ENCODE data around the gene FGA.

The FGA gene

GRCh38 chr4:154590329-154591006, at the start of gene FGA:
Gene FGA (minus strand): TSS chr4:154590742. CDS start chr4:154590687, 55 bp downstream.
- Mint-ChIP-seq H3K27me3 (peaks cover 27% of the 10 kb centered on the region), H3K4me1 (no peaks in the 10 kb centered on the region), H3K4me3 (no peak within 1 kb of the TSS), H3K27ac (no peak within 1 kb of the TSS), H3K9me3 (no peaks in the 10 kb centered on the region)
- ATAC-seq: no peak
- no peak for DNase-seq

- DNase-seq (no peak), ATAC-seq (no peak)
- no peaks in the 10 kb centered on the region for H3K4me1 Mint-ChIP-seq
- H3K27ac Mint-ChIP-seq: no peak overlapping the region
- no peaks in the 10 kb centered on the region for H3K9me3 Mint-ChIP-seq
- H3K4me3 Mint-ChIP-seq: no peak overlapping the region
- H3K27me3 Mint-ChIP-seq: peaks cover 29% of the 10 kb centered on the region
These were observed 43.5 kb upstream of the FGA start for GRCh38 chr4:154634058-154634457.

- no peak for ATAC-seq
- DNase-seq: no peak
- no peaks in the 10 kb centered on the region for H3K9me3 Mint-ChIP-seq
- no peaks in the 10 kb centered on the region for H3K4me1 Mint-ChIP-seq
- no peak overlapping the region for H3K27ac Mint-ChIP-seq
- no peak overlapping the region for H3K4me3 Mint-ChIP-seq
- H3K27me3 Mint-ChIP-seq: peaks cover 28% of the 10 kb centered on the region
These were observed 41.3 kb upstream of the FGA start for GRCh38 chr4:154631828-154632227.

- H3K27me3 Mint-ChIP-seq: peaks cover 33% of the 10 kb centered on the region
These were observed 39.8 kb upstream of the FGA start for GRCh38 chr4:154630324-154630723.

GRCh38 chr4:154626793-154627484, 36.4 kb upstream of the FGA start:
- ATAC-seq: peak; percentile 95

More at GRCh38 chr4:154630324-154630723, 39.8 kb upstream of the FGA start:
- no peak for ATAC-seq
- Mint-ChIP-seq H3K4me1 (peaks cover 4% of the 10 kb centered on the region), H3K4me3 (no peak overlapping the region), H3K27ac (no peak overlapping the region), H3K9me3 (no peaks in the 10 kb centered on the region)
- no peak for DNase-seq

GRCh38 chr4:154625971-154626370, 35.4 kb upstream of the FGA start:
- Mint-ChIP-seq H3K4me1 (peaks cover 4% of the 10 kb centered on the region), H3K27me3 (peaks cover 31% of the 10 kb centered on the region), H3K27ac (no peak overlapping the region), H3K9me3 (no peaks in the 10 kb centered on the region), H3K4me3 (peak overlapping the region in 1 of 2 donors; percentile 34)
- ATAC-seq (no peak), DNase-seq (no peak)

More at GRCh38 chr4:154626793-154627484, 36.4 kb upstream of the FGA start:
- peak; percentile 65 to 73 for DNase-seq
- no peak overlapping the region for H3K4me3 Mint-ChIP-seq
- H3K27me3 Mint-ChIP-seq: peaks cover 34% of the 10 kb centered on the region
- H3K27ac Mint-ChIP-seq: no peak overlapping the region
- peaks cover 4% of the 10 kb centered on the region for H3K4me1 Mint-ChIP-seq
- no peaks in the 10 kb centered on the region for H3K9me3 Mint-ChIP-seq

- H3K27me3 Mint-ChIP-seq: peaks cover 20% of the 10 kb centered on the region
- H3K9me3 Mint-ChIP-seq: no peaks in the 10 kb centered on the region
- H3K4me1 Mint-ChIP-seq: peaks cover 4% of the 10 kb centered on the region
- ATAC-seq (no peak), DNase-seq (no peak)
- H3K4me3 Mint-ChIP-seq: no peak overlapping the region
- H3K27ac Mint-ChIP-seq: no peak overlapping the region
These were observed 33.5 kb upstream of the FGA start for GRCh38 chr4:154623995-154624394.

- Mint-ChIP-seq H3K4me3 (no peak overlapping the region), H3K27ac (no peak overlapping the region), H3K9me3 (no peaks in the 10 kb centered on the region), H3K27me3 (peaks cover 20% of the 10 kb centered on the region), H3K4me1 (peaks cover 4% of the 10 kb centered on the region)
- ATAC-seq: no peak
- DNase-seq: no peak
These were observed 32.9 kb upstream of the FGA start for GRCh38 chr4:154623436-154623835.

- peak; percentile 41 for ATAC-seq
- Mint-ChIP-seq H3K4me3 (no peak overlapping the region), H3K27me3 (peaks cover 20% of the 10 kb centered on the region), H3K27ac (no peak overlapping the region), H3K4me1 (peaks cover 4% of the 10 kb centered on the region), H3K9me3 (no peaks in the 10 kb centered on the region)
- DNase-seq: peak in 1 of 2 donors; percentile 15
These were observed 32.1 kb upstream of the FGA start for GRCh38 chr4:154622598-154622997.

- Mint-ChIP-seq H3K27ac (no peak overlapping the region), H3K27me3 (peaks cover 9% of the 10 kb centered on the region), H3K4me3 (no peak overlapping the region), H3K4me1 (peaks cover 8% of the 10 kb centered on the region), H3K9me3 (no peaks in the 10 kb centered on the region)
- ATAC-seq (no peak), DNase-seq (no peak)
These were observed 29.6 kb upstream of the FGA start for GRCh38 chr4:154620111-154620510.

- Mint-ChIP-seq H3K27ac (no peak overlapping the region), H3K9me3 (no peaks in the 10 kb centered on the region), H3K4me1 (peaks cover 8% of the 10 kb centered on the region), H3K4me3 (no peak overlapping the region), H3K27me3 (peaks cover 5% of the 10 kb centered on the region)
- ATAC-seq (peak; percentile 82), DNase-seq (peak; percentile 54 to 58)
These were observed 28.3 kb upstream of the FGA start for GRCh38 chr4:154618708-154619315.

GRCh38 chr4:154617820-154618317, 27.3 kb upstream of the FGA start:
- Mint-ChIP-seq H3K4me1 (peaks cover 8% of the 10 kb centered on the region), H3K4me3 (no peak overlapping the region), H3K9me3 (no peaks in the 10 kb centered on the region), H3K27me3 (no peaks in the 10 kb centered on the region), H3K27ac (no peak overlapping the region)
- DNase-seq (no peak), ATAC-seq (no peak)

GRCh38 chr4:154616731-154617130, 26.2 kb upstream of the FGA start:
- DNase-seq: no peak
- Mint-ChIP-seq H3K4me3 (peak overlapping the region; percentile 13 to 29), H3K4me1 (peaks cover 8% of the 10 kb centered on the region), H3K27me3 (no peaks in the 10 kb centered on the region), H3K27ac (peak overlapping the region; percentile 56 to 83), H3K9me3 (no peaks in the 10 kb centered on the region)
- peak; percentile 49 for ATAC-seq

- Mint-ChIP-seq H3K27me3 (no peaks in the 10 kb centered on the region), H3K27ac (peak overlapping the region in 1 of 2 donors; percentile 56), H3K4me1 (peaks cover 8% of the 10 kb centered on the region), H3K4me3 (no peak overlapping the region), H3K9me3 (no peaks in the 10 kb centered on the region)
- DNase-seq (no peak), ATAC-seq (no peak)
These were observed 25.7 kb upstream of the FGA start for GRCh38 chr4:154616287-154616686.

GRCh38 chr4:154615211-154615610, 24.7 kb upstream of the FGA start:
- Mint-ChIP-seq H3K27me3 (no peaks in the 10 kb centered on the region), H3K4me3 (no peak overlapping the region), H3K4me1 (peaks cover 8% of the 10 kb centered on the region), H3K9me3 (no peaks in the 10 kb centered on the region), H3K27ac (no peak overlapping the region)
- no peak for DNase-seq
- no peak for ATAC-seq

GRCh38 chr4:154614306-154614705, 23.8 kb upstream of the FGA start:
- no peak overlapping the region for H3K27ac Mint-ChIP-seq
- peaks cover 8% of the 10 kb centered on the region for H3K4me1 Mint-ChIP-seq
- H3K27me3 Mint-ChIP-seq: no peaks in the 10 kb centered on the region
- DNase-seq: no peak
- H3K9me3 Mint-ChIP-seq: no peaks in the 10 kb centered on the region
- no peak for ATAC-seq
- no peak overlapping the region for H3K4me3 Mint-ChIP-seq
